K562 (cell line): ENCODE results near the gene CSTA. TPM values are rescaled to one million over a fixed set of nuclear protein-coding genes. Genes with fewer than 3 reads are reported as not detected.

Experiments used
- ARID3A ChIP-seq: IDR thresholded peaks from 2 replicates; pipeline ENCODE4 v1.6.1; 2012; ENCODE audit warnings: low read depth, low read length, improper control_type of control experiment, borderline replicate concordance
- ATF1 ChIP-seq, 2 experiments: fragments of 450-650 bp in 1 of 2; IDR thresholded peaks; 2 replicates each; pipeline ENCODE4 v1.6.1; 2016; ENCODE audit warnings: missing compliant biosample characterization in 1 of 2, missing genetic modification characterization in 1 of 2
- CBFA2T2 ChIP-seq: fragments of 450-650 bp; conservative IDR thresholded peaks from 2 replicates; pipeline ENCODE4 v1.6.1; 2017; ENCODE audit warnings: mild to moderate bottlenecking
- CREM ChIP-seq: IDR thresholded peaks from 2 replicates; pipeline ENCODE4 v1.6.1; 2014; ENCODE audit warnings: antibody characterized with exemption, low read depth
- EP400 ChIP-seq: fragments of 450-650 bp; IDR thresholded peaks from 2 replicates; pipeline ENCODE4 v1.6.1; 2017; ENCODE audit warnings: antibody characterized with exemption, mild to moderate bottlenecking, moderate library complexity
- FOXA3 ChIP-seq, 2 experiments: fragments of 450-650 bp in 1 of 2; sonication (generic) in 1 of 2; formaldehyde crosslinking; IDR thresholded peaks in 1 of 2; conservative IDR thresholded peaks in 1 of 2; 2 replicates each; pipeline versions ENCODE4 v1.4.0 to v1.8.0; 2020 to 2022; ENCODE audit warnings: mild to moderate bottlenecking in 2 of 2, missing genetic modification reagents in 1 of 2
- GTF2E2 ChIP-seq: fragments of 200-800 bp; sonication (Bioruptor generic); IDR thresholded peaks from 2 replicates; pipeline ENCODE4 v1.6.1; 2016; ENCODE audit warnings: missing genetic modification characterization, missing compliant biosample characterization
- NFIX ChIP-seq: fragments of 250-450 bp; sonication (Bioruptor Pico); IDR thresholded peaks from 2 replicates; pipeline ENCODE4 v1.4.0; 2020; ENCODE audit warnings: low read depth, mild to moderate bottlenecking, moderate library complexity
- NONO ChIP-seq, 2 experiments: fragments of 200-400 bp in 1 of 2; fragments of 450-650 bp in 1 of 2; formaldehyde crosslinking in 1 of 2; IDR thresholded peaks; 2 replicates each; pipeline ENCODE4 v1.6.1; 2017; ENCODE audit warnings: low read depth in 2 of 2, mild to moderate bottlenecking in 2 of 2, moderate library complexity in 2 of 2, low read length in 1 of 2
- NR2C2 ChIP-seq, 2 experiments: fragments of 200-800 bp in 1 of 2; sonication (Bioruptor generic) in 1 of 2; sonication (generic) in 1 of 2; formaldehyde crosslinking in 1 of 2; IDR thresholded peaks; 2 replicates each; pipeline versions ENCODE4 v1.6.1 to v1.8.0; 2016 to 2022; ENCODE audit warnings: mild to moderate bottlenecking in 1 of 2, missing compliant biosample characterization in 1 of 2, missing genetic modification characterization in 1 of 2, missing genetic modification reagents in 1 of 2
- PCBP2 ChIP-seq: fragments of 200-400 bp; formaldehyde crosslinking; IDR thresholded peaks from 2 replicates; pipeline ENCODE4 v1.6.1; 2018; ENCODE audit warnings: low read length, low read depth, mild to moderate bottlenecking, moderate library complexity; ENCODE audit not compliant: poor library complexity, severe bottlenecking
- POLR3G ChIP-seq: IDR thresholded peaks from 2 replicates; pipeline ENCODE4 v1.6.1; 2011; ENCODE audit not compliant: insufficient read length, insufficient replicate concordance; ENCODE audit errors: extremely low read depth
- SOX6 ChIP-seq: fragments of 450-650 bp; IDR thresholded peaks from 2 replicates; pipeline ENCODE4 v1.6.1; 2014; ENCODE audit warnings: mild to moderate bottlenecking
- TFAP4 ChIP-seq: sonication (generic); formaldehyde crosslinking; IDR thresholded peaks from 2 replicates; pipeline ENCODE4 v1.8.0; 2022; ENCODE audit warnings: missing genetic modification reagents, mild to moderate bottlenecking, moderate library complexity, borderline replicate concordance
- polyA plus RNA-seq, 8 experiments: library from polyadenylated mRNA; depleted of rRNA in 4 of 8; stranded (reverse) in 5 of 8; unstranded in 3 of 8; fragments of >200 nt; fragmentation: Nextera tagmentation in 2 of 8; fragmentation: Illumina TruSeq in 1 of 8; extraction: Ambion mirVana in 2 of 8; extraction: Trizol in 1 of 8; gene quantifications; 2 replicates each; pipeline versions ENCODE4 v1.2.1 to v1.2.3, GENCODE V29; 2011 to 2014; ENCODE audit warnings: inconsistent platforms in 1 of 8, missing spikeins in 1 of 8
- total RNA-seq, 7 experiments: library from RNA; depleted of rRNA in 6 of 7; stranded (reverse); fragments of >200 nt in 6 of 7; fragmentation: Illumina TruSeq in 2 of 7; extraction: Trizol in 2 of 7; gene quantifications; 2 replicates each; pipeline versions ENCODE4 v1.2.1 to v1.2.3, GENCODE V29; 2011 to 2021; ENCODE audit warnings: low replicate concordance in 1 of 7

CSTA gene
- total and polyA plus RNA-seq, 9 of the 15 experiments (the other 6 are each of a cell fraction or from before 2014, with no cell fraction given): 0.11 to 3.1 (median 1.1) TPM

GRCh38 chr3:122383771-122384697 is 59.0 kb downstream of the CSTA start, which contains the start of gene FAM162A (continued):
- peak; percentile 76; the same call in 1 of the 2 replicates for TF ChIP-seq EP400
- TF ChIP-seq GTF2E2 (tag): peak; percentile 37; the same call in 1 of the 2 replicates
- TF ChIP-seq SOX6: peak; percentile 37; the same call in 1 of the 2 replicates
- no peak for TF ChIP-seq FOXA3 (CRISPR knock-in tag; conservative IDR thresholded peaks at IDR 0.05 in 1 of 2, IDR thresholded peaks at IDR 0.05 in 1 of 2)
- TF ChIP-seq NONO (IDR thresholded peaks at IDR 0.05; ENCODE audit: low read depth in 2 of 2, low read length in 1 of 2): 0 out of 4 replicates have a peak, but pooled peaks of 1 of the 2 experiments have one; percentile 15
- 0 out of 2 replicates have a peak, but pooled peaks have one; percentile 54 for TF ChIP-seq NR2C2 (CRISPR knock-in tag; IDR thresholded peaks at IDR 0.05)
- TF ChIP-seq NR2C2 (tag; IDR thresholded peaks at IDR 0.05): no peak; the same call in 1 of the 2 replicates
- TF ChIP-seq CBFA2T2: no peak
- TF ChIP-seq ATF1 (CRISPR knock-in tag; IDR thresholded peaks at IDR 0.05): peak; percentile 55
- peak; percentile 84 for TF ChIP-seq ATF1 (tag; IDR thresholded peaks at IDR 0.05)
- no peak for TF ChIP-seq ARID3A
- peak; percentile 75 for TF ChIP-seq TFAP4 (CRISPR knock-in tag)
- TF ChIP-seq POLR3G: no peak
- no peak for TF ChIP-seq NFIX
- TF ChIP-seq CREM: peak; percentile 93
- no peak for TF ChIP-seq PCBP2
